DMS 273 (cell line): ENCODE measurements around the gene CELA2A.

Source experiments
- DNase-seq: peaks from one replicate; lab custom pipeline; 2025; ENCODE audit not compliant: unreplicated experiment; lab: John Stamatoyannopoulos, UW

The CELA2A gene

DNA sequence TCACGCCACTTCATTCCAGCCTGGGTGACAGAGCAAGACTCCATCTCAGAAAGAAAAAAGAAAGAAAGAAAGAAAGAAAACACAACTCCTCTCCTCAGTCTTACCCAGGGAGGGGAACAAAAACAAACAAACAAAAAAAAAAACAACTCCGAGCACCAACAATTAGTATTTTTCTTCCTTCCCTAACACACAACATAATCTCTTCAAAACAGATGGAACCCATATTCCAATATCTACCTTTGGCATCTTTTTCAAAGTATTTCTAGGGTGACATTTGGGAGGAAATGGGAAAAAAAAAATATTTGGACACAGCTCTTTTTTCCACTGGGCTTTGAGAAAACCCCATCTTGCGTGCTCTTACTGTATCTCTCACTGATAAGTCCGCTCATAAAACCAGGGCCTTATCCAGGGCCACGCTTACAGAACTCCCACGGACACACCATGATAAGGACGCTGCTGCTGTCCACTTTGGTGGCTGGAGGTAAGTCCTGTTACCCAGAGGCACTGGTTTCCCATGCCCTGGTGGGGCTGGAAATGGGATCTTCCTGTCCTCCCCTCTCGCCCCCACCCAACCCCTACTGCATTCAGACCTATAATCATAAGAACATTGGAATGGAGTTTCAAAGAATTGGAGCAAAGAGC is at the start of gene CELA2A:
TSS of gene CELA2A (plus strand) at position 420 of the 642 bp plus-strand sequence. CDS start at position 442, 22 bp downstream.
- DNase-seq: no peak

DNA sequence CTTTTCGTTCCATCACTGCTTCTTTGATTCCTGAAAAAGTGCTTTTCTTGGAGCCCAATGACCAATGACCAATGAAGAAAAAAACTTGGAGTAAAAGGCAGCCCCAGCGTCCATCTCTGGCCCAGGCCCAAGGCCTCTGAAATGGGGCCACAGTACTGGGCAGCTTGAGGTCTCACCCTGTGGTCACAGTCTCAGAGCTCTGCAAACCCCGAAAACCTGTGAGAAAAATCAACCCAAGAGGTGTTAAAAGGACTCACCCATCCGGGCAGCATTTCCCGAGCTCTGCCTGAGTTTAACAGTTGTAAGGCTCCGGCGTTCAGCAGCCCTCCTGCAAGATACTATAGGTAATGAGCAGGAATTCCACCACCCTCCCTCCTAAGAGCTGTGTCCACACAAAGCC is 49.0 kb upstream of the CELA2A start:
- DNase-seq: no peak

DNA sequence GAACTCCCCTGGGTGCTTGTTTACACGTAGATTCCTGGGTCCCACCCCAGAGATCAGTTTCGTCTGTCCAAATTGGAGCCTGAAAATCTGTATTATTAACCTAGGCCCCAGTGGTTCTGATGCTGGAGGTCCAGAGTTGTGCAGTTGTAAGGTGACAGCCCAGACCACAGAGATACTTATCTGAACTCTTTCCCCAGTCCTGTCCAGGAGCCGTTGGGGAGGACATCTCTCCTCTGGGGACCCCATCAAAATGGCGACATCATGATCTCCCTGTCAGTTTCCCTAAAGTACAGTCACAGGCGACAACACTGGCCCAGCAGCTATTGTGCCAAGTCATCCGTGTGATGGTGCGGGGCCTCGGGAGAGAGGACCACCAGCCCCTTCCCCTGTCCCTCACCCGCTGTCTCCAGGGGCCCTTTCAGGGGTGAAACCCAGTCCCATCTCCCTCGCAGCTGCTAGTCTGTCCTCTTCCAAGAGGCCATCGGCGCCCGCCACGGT is 47.6 kb upstream of the CELA2A start:
- DNase-seq: no peak

DNA sequence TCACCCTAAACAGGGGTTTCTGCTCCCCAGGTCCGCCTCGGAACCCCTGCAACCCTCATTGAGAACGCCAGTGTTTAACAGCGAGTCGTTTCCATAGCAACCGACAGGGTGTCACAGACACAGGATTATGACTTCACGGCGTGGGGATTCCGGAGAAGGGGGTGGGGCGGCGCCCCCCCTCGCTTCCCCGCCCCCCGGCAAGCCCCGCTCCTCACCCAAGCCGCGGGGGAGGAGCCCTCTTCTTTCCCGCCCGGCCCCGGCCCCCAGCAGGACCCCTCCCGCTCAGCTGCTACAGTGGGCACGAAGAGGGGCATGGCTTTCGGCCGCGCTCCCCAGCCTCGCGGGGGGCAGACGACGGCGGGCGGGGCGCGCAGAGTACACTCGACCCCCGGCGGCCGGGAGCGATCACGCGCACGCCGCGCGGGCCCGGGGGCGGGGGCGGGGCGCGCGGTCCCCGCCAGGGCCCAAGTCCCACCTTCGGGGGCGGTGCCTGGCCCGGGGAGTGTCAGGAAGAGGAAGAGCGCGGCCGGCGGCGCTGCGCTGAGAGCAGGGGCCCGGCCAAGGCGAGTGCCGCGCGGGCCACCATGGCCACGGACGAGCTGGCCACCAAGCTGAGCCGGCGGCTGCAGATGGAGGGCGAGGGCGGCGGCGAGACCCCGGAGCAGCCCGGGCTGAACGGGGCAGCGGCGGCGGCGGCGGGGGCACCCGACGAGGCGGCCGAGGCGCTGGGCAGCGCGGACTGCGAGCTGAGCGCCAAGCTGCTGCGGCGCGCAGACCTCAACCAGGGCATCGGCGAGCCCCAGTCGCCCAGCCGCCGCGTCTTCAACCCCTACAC is 46.9 kb upstream of the CELA2A start, which contains the start of gene EFHD2:
TSS of gene EFHD2 (plus strand) at position 501 of the 835 bp plus-strand sequence. CDS start at position 585, 84 bp downstream.
- DNase-seq: peak; percentile 95

DNA sequence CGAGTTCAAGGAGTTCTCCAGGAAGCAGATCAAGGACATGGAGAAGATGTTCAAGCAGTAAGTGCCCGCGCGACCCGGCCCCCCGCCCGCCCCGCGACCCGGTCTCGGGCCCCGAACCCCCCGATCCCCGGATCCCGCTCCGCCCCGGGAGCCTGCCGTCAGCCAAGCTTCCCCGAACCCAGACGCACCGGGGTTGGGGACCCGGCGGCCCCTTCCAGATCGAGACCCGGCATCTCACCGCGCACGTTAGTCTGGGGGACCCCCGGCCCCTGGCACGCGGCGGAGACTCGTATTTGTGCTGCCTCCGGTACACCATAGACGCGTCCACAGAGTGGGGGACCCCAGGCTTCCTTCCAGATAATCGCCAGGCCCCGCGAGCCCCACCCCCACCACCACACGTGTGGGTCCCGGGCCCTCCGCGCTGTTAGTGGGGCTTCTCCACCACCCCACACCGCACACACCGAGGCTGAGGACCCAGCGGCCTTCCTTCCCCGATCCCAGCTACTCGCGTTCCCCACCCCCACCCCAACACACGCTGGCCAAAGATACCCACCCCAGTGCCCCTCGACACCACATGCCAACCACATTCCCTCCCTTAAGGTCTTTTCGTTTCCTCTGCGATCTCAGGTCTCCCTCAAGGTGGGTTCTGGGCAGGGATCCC is 46.2 kb upstream of the CELA2A start:
- DNase-seq: peak; percentile 41

DNA sequence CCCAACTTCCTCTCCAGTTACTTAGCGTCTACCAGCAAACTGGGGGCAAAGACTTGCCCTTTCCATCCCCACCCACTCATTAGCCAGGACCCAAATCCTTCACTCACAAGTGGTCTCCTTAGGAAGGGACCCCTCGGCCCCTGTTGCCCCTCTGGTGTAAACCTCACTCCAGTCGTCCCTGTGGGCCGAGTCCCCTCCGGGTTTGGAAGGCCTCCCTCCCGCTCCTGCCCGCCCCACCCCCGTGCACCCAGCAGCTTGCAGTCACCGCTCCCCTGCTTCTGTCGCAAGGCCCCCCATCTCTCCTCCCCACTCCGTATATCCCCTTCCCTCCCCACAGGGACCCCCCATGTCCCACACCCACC is 45.7 kb upstream of the CELA2A start:
- DNase-seq: no peak

DNA sequence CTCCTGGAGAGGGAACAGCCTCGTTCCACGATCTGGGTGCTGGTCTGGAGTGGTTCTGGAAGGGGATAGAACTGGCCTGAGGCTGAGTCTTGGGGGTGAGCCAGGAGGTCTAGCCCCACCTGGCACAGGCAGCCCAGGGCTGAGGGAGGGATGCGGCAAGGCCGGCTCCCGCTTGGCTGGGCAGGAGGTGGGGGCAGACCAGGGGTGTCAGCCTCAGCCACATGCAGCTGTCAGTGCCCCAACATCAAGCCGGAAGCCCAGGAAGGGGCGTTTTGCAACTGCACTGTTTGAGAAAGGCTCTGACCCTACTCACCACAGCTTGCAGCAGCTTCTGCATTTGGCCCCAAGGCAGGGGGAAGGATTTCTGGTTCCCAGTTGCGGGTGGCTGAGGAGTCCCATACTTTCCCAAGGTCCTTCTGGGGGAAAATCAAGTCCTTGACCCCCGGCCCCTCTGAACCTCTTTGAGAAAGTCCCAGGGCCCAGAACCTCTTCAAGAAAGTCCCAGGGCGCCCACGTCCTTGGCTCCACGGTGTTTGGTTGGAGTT is 44.9 kb upstream of the CELA2A start:
- DNase-seq: peak; percentile 37

DNA sequence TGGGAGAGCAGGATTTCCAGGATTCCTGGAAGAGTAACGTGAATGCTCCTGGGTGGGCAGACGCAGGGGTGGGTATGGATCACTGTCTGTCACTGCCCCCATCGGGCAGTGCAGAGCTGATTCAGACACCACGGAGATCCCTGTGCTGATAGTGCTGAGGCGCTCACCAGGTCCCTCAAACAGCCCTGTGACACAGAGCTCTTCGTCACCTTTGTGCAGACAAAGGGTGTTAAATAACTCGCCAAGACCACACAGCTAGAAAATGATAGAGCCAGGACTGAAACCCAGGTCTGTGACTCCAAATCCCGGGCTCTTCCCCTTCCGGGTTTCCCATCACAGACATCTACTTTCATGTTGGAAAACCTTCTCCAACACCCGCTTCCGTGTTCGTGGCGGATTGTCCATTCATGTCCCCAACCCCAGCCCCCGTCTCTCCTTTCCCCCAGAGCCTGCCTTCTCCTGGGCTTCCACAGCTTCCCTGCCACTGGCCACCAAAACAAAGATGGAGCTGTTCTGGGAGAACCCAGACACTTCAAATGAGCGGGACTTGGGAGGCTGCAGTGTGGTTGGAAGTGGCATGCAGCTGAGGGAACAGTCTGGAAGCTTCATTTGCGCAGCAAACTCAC is 44.2 kb upstream of the CELA2A start:
- no peak for DNase-seq

DNA sequence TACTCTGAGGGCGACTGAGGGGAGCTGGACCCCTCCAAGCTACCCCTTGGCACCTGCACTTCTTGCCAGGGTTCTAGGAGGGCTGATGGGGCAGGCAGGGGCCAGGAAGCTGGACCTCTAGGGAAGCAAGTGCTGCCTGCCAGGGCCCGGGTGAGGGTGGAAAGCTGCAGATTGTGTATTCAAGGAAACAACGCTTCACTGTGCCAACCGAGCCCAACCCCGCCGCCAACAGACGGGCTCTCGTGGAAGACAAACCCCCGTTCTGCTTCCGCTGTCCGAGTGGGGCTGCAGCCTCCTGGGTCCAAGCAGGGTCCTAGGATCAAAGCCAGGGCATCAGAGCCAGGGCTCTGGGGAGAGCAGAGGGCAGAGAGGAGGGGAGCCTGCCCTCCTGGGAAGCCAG is 43.7 kb upstream of the CELA2A start:
- DNase-seq: no peak

DNA sequence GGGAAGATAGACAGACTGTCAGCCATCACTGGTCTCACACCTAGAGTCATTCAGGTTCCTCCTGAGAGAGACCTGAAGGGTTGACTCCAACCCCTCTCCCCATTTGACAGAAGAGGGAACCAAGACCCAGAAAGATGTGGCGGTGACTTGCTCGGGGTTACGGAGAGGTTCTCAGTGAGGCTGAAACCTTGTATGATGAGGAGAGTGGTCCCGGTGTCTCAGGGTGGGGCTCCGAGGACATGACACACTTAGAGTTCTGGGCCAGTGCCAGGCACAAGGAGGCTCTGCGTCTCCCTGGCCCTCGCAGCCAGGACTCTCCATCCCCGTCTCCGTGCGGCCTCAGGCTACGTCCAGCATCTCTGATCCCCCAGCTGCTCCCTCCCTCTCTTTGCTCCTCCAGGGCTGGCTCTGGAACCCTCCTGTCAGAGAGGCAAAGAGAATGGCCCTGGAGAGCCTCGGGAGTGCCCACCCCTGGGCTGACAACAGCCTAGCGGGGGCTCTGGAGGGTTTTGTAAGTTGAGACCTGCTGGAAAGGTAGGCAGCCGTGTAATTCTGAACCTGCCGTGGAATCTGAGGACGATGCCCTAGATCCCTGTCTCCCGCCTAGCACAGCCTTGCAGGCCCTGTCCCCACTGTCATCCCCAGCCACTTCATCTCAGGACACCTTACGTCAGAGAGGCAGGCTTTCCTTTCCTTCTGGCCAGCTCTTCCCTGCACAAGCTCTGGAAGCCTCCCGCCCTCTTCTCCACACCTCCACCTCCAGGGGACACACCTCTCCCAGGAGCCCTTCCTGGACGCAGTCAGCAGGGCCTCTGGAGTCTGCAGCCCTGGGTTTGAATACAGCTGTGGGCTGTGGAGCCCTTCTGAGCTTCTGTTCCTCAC is 42.7 kb upstream of the CELA2A start:
- no peak for DNase-seq

DNA sequence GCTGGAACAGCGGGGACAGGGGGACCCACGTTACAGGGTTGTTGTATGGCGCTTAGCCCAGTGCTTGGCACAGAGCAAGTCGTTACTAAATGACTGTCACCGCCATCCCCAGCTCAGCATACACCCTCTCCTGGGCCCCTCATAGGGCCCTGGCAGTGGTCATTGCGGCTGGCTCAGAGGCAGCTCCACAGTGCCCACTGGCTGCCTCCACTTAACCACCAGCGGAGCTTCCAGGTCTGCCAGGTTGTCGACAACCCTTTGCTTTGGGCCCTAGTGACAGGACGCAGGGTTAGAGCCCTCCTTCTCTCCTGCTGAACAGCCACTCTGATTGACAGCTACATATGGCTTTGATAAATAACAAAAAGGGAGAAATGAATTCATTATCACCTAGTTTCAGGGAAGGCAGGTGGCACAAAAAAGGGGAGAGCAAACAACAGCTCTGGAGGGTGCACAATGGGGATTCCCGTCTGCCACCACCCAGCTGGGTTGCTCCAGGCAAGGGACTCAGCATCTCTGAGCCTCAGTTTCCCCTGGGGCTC is 42.0 kb upstream of the CELA2A start:
- DNase-seq: no peak

DNA sequence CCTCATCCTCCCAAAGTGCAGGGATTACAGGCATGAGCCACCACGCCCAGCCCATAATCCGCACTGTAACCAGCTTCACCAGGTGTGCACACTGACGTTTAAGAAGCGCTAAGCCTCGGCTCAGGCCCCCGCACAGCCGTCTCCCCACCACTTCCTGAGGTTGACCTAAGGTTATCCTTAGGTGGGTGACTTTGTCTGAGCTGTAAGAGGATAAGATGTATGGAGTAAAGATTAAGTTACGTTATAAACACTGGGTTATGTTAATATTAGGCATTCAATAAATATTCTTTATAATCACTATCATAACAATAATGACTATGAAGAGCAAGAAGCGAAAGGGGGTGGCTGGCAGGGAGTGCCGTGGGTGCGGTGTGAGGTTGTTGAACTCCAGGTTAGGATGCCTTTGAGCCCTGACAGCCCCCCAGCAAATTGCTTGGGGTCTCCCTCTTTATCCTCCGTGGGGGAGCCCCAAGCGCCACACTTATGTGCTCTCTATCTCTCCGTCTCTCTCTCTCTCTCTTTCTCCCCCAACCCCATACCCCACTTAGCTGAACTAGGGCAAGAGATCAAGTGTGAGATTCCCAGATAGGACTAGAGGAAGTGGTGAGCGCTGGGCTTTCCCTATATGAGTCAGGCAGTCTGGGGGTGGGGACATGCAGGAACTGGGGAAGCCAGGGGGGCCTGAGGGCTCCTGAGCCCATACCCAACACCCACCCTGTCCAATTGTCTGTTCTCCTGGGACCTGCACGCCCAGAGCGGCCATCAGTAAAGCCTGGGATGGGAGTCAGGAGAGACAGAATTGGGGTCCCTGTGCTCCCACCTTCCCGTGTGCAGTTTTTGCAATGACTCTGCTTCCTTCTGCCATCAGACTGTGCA is 39.2 kb upstream of the CELA2A start:
- no peak for DNase-seq

DNA sequence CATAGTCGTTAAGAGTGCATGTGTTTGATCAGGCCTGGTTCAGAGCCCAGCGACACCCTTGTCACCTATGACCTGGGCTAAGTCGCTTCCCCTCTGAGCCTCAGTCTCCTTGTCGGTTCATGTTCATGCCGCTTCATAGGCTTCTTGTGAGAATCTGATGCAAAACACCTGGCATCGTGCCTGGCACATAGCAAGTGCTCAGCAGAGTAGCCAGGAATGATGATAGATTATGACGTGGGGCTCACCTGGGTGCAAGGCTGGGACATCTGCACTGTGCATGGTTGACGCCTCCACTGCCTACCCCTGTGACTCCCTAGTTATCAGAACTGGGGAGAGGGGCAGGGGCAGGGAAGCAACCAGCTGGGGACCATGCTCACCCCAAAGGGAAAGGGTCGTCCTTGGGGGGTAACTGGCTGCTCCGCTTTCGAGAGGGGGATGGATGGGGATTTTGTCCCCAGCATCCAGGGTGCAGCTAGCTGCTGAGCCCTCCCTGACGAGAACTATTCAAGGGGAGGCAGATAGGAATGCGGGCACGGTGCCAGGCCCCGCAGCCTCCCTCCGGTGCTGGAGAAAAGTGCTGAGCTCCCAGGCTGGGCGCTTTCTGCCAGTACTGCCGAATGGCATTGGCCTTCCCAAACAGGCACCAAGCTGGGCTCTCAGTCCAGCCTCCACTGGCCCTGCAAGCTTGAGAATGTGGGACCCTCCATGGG is 37.6 kb upstream of the CELA2A start:
- DNase-seq: peak; percentile 37

DNA sequence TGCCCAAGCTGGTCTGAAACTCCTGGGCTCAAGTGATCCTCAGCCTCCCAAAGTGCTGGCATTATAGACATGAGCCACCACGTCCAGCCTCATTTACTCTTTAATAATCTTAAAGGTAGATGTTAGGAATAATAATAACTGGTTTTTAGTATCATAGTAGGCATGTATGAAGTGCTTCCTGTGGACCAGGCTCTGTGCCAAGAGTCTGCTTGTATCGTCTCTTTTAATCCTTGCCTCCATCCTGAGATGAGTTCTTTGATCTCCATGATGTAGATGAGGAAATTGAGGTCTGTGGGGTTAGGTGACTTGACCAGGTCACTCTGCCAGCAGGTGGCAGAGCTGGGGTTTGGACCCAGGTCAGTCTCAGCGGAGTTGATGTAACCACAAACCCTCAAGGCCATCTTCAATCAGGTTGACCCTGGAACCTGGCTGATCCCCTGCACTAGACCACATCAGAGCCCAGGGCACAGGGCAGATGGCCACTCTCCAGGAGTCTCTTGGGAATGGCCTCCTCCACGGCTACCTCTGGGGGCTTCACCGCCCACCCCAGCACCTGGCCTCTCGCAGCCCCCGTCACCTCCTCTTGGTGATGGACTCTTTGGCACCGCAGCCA is 35.6 kb upstream of the CELA2A start:
- DNase-seq: no peak

DNA sequence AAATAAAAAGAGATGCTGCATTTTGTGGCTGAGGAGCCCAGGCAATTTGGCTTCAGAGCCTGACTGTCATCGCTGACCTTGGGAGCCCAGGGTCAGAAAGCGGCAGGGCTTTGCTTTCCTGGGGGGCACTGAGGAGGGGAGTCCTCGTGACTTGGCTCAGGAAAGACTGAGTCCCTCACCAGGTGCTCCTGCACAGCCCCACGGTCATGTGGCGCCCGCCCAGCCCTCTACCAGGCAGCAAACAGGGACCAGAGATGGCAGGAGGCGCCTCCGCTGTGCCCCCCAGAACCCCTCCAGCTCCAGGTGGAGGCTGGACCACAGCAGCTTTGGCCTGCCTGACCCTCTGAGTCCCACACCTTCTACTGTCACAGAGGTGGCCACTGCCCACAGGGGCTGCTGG is 33.7 kb upstream of the CELA2A start:
- DNase-seq: no peak

DNA sequence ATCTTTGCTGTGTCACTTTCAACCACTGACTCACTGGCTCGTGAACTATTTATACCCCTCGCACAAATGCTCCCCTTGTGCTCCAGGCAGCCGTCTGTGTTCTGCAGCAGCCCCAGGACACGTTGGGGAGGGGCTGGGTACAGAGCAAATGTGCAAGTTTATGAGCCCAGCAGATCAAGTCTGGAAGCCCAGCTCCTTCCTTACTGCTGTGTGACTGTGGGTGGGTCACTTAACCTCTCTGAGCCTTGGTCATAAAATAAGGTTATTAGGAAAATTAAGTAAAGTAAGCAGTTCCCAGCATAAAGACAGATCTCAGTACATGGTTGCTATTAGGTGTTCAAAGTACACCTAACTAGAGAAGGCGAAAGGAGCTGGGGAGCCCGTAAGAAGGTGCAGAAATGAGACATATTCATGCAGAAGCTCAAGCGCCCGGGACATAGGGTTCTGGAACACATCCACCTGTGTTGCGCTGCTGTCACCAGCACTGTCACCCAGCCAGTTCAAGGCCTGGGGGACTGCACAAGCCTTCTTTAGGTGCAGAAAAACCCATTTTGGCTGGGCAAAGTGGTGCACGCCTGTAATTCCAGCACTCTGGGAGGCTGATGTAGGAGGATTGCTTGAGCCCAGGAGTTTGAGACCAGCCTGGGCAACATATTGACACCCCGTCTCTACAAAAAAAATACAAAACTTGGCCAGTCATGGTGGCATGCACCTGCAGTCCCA is 33.0 kb upstream of the CELA2A start:
- no peak for DNase-seq

DNA sequence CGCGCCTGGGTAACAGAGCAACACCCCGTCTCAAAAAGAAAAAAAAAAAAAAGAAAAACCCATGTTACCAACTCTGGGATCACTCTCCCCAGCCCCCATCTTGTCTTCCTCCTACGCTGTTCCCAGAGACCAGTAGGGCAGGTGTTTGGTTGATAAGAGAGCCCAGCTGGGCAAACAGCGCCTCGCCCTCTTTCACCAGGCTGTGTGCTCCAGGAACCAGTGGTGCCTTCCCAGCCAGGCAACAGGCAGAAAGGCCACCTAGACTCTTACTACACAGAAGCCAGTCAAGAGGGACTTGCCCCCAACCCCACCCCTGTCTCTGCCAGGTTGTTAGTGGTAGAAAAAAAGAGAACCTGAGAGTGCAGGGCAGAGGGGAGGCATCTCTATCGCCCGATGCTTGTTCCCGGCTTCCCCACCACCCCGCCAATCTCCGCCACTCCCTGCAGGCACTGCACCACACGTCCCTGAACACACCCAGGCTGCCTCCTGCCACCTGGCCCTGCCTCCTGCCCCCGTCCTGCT is 32.3 kb upstream of the CELA2A start:
- DNase-seq: peak; percentile 71
